Neuronal stem cell (in vitro differentiated cells): ENCODE data around the gene CPO.

Experiments used
- DNase-seq: peaks from one replicate; pipeline ENCODE4 v3.0.0-alpha.2; 2013; ENCODE audit warnings: low spot score
- H2AFZ ChIP-seq: one replicate; pipeline ENCODE4 v1.6.1; 2013; ENCODE audit warnings: mild to moderate bottlenecking, low read length, inconsistent platforms
- H2AK5ac ChIP-seq: 2 replicates; pipeline ENCODE4 v1.6.1; 2013; ENCODE audit warnings: low read depth, mild to moderate bottlenecking, inconsistent platforms, low read length, moderate library complexity, mixed read lengths
- H2BK120ac ChIP-seq: 2 replicates; pipeline ENCODE4 v1.6.1; 2013; ENCODE audit warnings: low read depth, mild to moderate bottlenecking, inconsistent platforms, low read length, moderate library complexity, mixed read lengths
- H2BK12ac ChIP-seq: one replicate; pipeline ENCODE4 v1.6.1; 2013; ENCODE audit warnings: low read length, inconsistent platforms
- H2BK15ac ChIP-seq: 2 replicates; pipeline ENCODE4 v1.6.1; 2013; ENCODE audit warnings: mild to moderate bottlenecking, low read length, inconsistent platforms, mixed read lengths
- H2BK5ac ChIP-seq: one replicate; pipeline ENCODE4 v1.6.1; 2013; ENCODE audit warnings: inconsistent platforms, mild to moderate bottlenecking, low read length, moderate library complexity
- H3K14ac ChIP-seq: one replicate; pipeline ENCODE4 v1.6.1; 2013; ENCODE audit warnings: low read length, inconsistent platforms
- H3K18ac ChIP-seq: 2 replicates; pipeline ENCODE4 v1.6.1; 2013; ENCODE audit warnings: low read length, inconsistent platforms
- H3K23ac ChIP-seq: 2 replicates; pipeline ENCODE4 v1.6.1; 2013; ENCODE audit warnings: low read depth, mild to moderate bottlenecking, mixed read lengths, low read length, inconsistent platforms; ENCODE audit not compliant: poor library complexity
- H3K27ac ChIP-seq: replicated peaks from 3 replicates; pipeline ENCODE4 v1.5.1; 2013; ENCODE audit warnings: low read length, inconsistent platforms
- H3K27me3 ChIP-seq, 3 experiments: 2 replicates each; pipeline ENCODE4 v1.6.1; 2013; ENCODE audit warnings: low read length in 3 of 3, mild to moderate bottlenecking in 2 of 3, inconsistent platforms in 1 of 3, low read depth in 1 of 3, mixed read lengths in 1 of 3, moderate library complexity in 1 of 3; ENCODE audit not compliant: control insufficient read depth in 3 of 3, insufficient read depth in 3 of 3
- H3K36me3 ChIP-seq, 2 donors: replicated peaks in 1 of 2; 2 replicates each; pipeline ENCODE4 v1.6.1; 2013; ENCODE audit warnings: low read length in 2 of 2; ENCODE audit not compliant: control insufficient read depth in 2 of 2, insufficient read depth in 2 of 2
- H3K4ac ChIP-seq: 2 replicates; pipeline ENCODE4 v1.6.1; 2013; ENCODE audit warnings: inconsistent platforms, mild to moderate bottlenecking, low read length, moderate library complexity
- H3K4me1 ChIP-seq, 2 donors: 1 replicate in 1 of 2; 2 replicates in 1 of 2; pipeline ENCODE4 v1.6.1; 2013; ENCODE audit warnings: low read length in 2 of 2, low read depth in 1 of 2; ENCODE audit not compliant: control insufficient read depth in 2 of 2, insufficient read depth in 1 of 2
- H3K4me2 ChIP-seq: one replicate; pipeline ENCODE4 v1.6.1; 2013; ENCODE audit warnings: mild to moderate bottlenecking, low read length, inconsistent platforms; ENCODE audit not compliant: insufficient read depth, poor library complexity, severe bottlenecking
- H3K4me3 ChIP-seq, 2 donors: 2 replicates each; pipeline ENCODE4 v1.5.1; 2013; ENCODE audit warnings: low read length in 2 of 2, mild to moderate bottlenecking in 2 of 2, inconsistent platforms in 1 of 2, moderate library complexity in 1 of 2
- H3K79me1 ChIP-seq: one replicate; pipeline ENCODE4 v1.6.1; 2013; ENCODE audit warnings: low read depth, mild to moderate bottlenecking, inconsistent platforms, low read length, moderate library complexity
- H3K9ac ChIP-seq: one replicate; pipeline ENCODE4 v1.6.1; 2013; ENCODE audit warnings: mild to moderate bottlenecking, low read depth, low read length, inconsistent platforms; ENCODE audit not compliant: poor library complexity
- H3K9me3 ChIP-seq, 2 donors: replicated peaks in 1 of 2; 2 replicates each; pipeline versions ENCODE3 to v1.6.1; 2013; ENCODE audit warnings: low read length in 2 of 2, mild to moderate bottlenecking in 2 of 2, inconsistent platforms in 1 of 2, low read depth in 1 of 2, mixed read lengths in 1 of 2, moderate library complexity in 1 of 2; ENCODE audit not compliant: control insufficient read depth in 2 of 2, insufficient read depth in 1 of 2
- H4K8ac ChIP-seq: one replicate; pipeline ENCODE4 v1.6.1; 2013; ENCODE audit warnings: low read depth, mild to moderate bottlenecking, inconsistent platforms, low read length, moderate library complexity
- H4K91ac ChIP-seq: one replicate; pipeline ENCODE4 v1.6.1; 2013; ENCODE audit warnings: low read length, low read depth, mild to moderate bottlenecking, inconsistent platforms; ENCODE audit not compliant: poor library complexity
- WGBS, 2 donors: extraction: QIAGEN DNeasy Blood & Tissue Kit; methylation state at CpG; one replicate each; pipeline ENCODE4 v1.1.7; 2013; ENCODE audit warnings: missing lambda C conversion rate in 2 of 2, mixed read lengths in 1 of 2; ENCODE audit not compliant: insufficient read length in 2 of 2, insufficient replicate concordance in 1 of 2; ENCODE audit errors: extremely low coverage in 2 of 2; 5-methylcytosine and 5-hydroxymethylcytosine counted together

CPO gene

DNA sequence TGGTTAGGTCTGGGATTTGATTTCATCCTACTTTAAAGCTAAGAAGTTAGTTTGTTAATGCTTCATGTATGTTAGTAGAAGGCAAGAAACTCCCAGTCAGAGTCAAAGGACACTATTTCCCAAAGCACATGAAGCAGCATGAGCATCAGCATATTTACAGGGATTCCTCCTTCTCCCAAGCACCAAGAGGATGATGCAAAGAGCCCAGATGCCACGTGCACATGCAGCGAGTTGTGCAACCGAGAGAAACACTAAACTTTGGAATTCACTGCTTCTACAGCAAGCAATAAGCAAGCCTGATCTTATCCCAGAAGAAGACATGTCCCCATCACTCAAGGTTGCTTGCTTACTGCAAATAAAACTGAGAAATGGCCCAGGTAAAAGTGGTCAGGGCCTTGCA, 32.5 kb downstream of the CPO start:
- Histone ChIP-seq H3K9me3 (peaks cover 2 to 43% of the 10 kb centered on the region in 2 donors), H3K79me1 (no peaks in the 10 kb centered on the region), H3K27me3 (peaks cover 0 to 91% (median 0%) of the 10 kb centered on the region in 3 experiments), H2AK5ac (no peak overlapping the region), H3K18ac (no peak overlapping the region), H3K14ac (peak overlapping the region; percentile 39), H2BK120ac (no peak overlapping the region), H3K4me2 (no peak overlapping the region), H2BK12ac (no peak overlapping the region), H3K4me1 (peaks cover 0 to 1% of the 10 kb centered on the region in 2 donors), H2BK15ac (no peak overlapping the region), H4K91ac (no peak overlapping the region), H3K4ac (no peak overlapping the region), H4K8ac (no peak overlapping the region), H3K36me3 (no peaks in the 10 kb centered on the region), H3K4me3 (no peak overlapping the region), H2BK5ac (no peak overlapping the region), H3K9ac (no peak overlapping the region), H2AFZ (no peak overlapping the region), H3K27ac (no peak overlapping the region), H3K23ac (no peak overlapping the region)
- WGBS, 2 donors: no CpG with 5 or more reads among the region's 3 CpGs
- DNase-seq: no peak

GRCh38 chr2:206974551-206974950, 35.2 kb downstream of the CPO start:
- Histone ChIP-seq H3K4me3 (no peak overlapping the region), H2BK12ac (no peak overlapping the region), H3K14ac (no peak overlapping the region), H3K18ac (no peak overlapping the region), H3K4me1 (peaks cover 0 to 1% of the 10 kb centered on the region in 2 donors), H4K91ac (no peak overlapping the region), H3K27ac (no peak overlapping the region), H3K4ac (no peak overlapping the region), H2BK5ac (no peak overlapping the region), H3K4me2 (no peak overlapping the region), H4K8ac (no peak overlapping the region), H3K9ac (no peak overlapping the region), H2BK120ac (no peak overlapping the region), H3K36me3 (no peaks in the 10 kb centered on the region), H3K27me3 (peaks cover 0 to 89% (median 0%) of the 10 kb centered on the region in 3 experiments), H3K79me1 (no peaks in the 10 kb centered on the region), H2AFZ (no peak overlapping the region), H2BK15ac (no peak overlapping the region), H3K9me3 (peaks cover 0 to 39% of the 10 kb centered on the region in 2 donors), H3K23ac (no peak overlapping the region), H2AK5ac (no peak overlapping the region)
- DNase-seq: no peak
- WGBS, 2 donors: no CpG with 5 or more reads among the region's 2 CpGs

DNA sequence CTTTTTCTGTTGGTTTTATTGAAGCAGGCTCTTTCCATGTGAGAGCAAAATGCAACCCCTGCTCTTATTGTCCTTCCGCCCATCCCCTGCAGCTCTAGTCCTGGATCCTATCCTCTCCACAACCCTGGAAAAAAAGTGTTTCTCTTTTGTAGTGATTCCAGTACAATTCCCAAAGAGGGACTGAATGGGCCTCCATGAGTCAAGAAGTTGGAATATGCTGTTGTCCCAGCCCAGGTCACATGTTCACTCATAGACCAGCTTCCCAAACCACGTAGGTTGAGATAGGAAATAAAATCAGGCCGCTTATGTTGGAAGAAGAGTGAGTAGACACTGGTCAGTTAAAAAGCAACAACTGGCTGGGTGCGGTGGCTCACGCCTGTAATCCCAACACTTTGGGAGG, 39.4 kb downstream of the CPO start:
- Histone ChIP-seq H3K27ac (no peak overlapping the region), H2BK120ac (no peak overlapping the region), H3K36me3 (no peaks in the 10 kb centered on the region), H2AK5ac (no peak overlapping the region), H3K79me1 (no peaks in the 10 kb centered on the region), H2BK15ac (no peak overlapping the region), H3K4ac (no peak overlapping the region), H3K9ac (no peak overlapping the region), H3K4me1 (peaks cover 5 to 7% of the 10 kb centered on the region in 2 donors), H3K9me3 (peaks cover 0 to 32% of the 10 kb centered on the region in 2 donors), H2BK5ac (no peak overlapping the region), H2BK12ac (no peak overlapping the region), H3K4me2 (no peak overlapping the region), H3K23ac (no peak overlapping the region), H3K18ac (no peak overlapping the region), H4K91ac (no peak overlapping the region), H2AFZ (no peak overlapping the region), H3K14ac (no peak overlapping the region), H3K4me3 (no peak overlapping the region), H4K8ac (no peak overlapping the region), H3K27me3 (peaks cover 0 to 71% (median 0%) of the 10 kb centered on the region in 3 experiments)
- DNase-seq: no peak
- WGBS, 2 donors: no CpG with 5 or more reads among the region's 5 CpGs

DNA sequence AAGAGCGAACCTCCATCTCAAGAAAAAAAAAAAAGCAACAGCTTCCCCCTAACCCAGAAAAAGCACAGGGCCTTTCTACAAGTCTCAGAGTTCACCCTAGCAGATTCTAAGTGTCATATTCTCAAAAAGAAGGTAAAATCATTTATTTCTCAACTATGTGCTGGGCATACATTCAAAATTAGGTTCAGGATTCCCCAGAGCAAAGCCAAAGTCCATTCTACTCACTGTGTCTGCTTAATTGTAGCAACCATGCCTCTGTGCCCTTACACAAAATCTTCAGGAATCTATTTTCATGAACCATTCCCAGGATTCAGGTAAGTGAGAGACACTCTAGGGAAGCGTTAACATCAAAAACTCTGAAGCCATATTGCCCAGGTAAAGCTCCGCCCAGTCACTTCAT, 40.0 kb downstream of the CPO start:
- H2BK5ac ChIP-seq: no peak overlapping the region
- no peak overlapping the region for H2BK12ac ChIP-seq
- no peak overlapping the region for H4K8ac ChIP-seq
- no peak overlapping the region for H3K14ac ChIP-seq
- H2BK15ac ChIP-seq: no peak overlapping the region
- no peak overlapping the region for H4K91ac ChIP-seq
- no peak overlapping the region for H3K4ac ChIP-seq
- peaks cover 0 to 65% (median 0%) of the 10 kb centered on the region in 3 experiments for H3K27me3 ChIP-seq
- H3K79me1 ChIP-seq: no peaks in the 10 kb centered on the region
- H3K9me3 ChIP-seq: peaks cover 0 to 26% of the 10 kb centered on the region in 2 donors
- no peak overlapping the region for H3K23ac ChIP-seq
- H2AK5ac ChIP-seq: no peak overlapping the region
- no peak overlapping the region for H2BK120ac ChIP-seq
- no peak overlapping the region for H3K18ac ChIP-seq
- peaks cover 5 to 7% of the 10 kb centered on the region in 2 donors for H3K4me1 ChIP-seq
- H3K9ac ChIP-seq: no peak overlapping the region
- H3K27ac ChIP-seq: no peak overlapping the region
- H3K4me3 ChIP-seq: no peak overlapping the region
- no peak overlapping the region for H2AFZ ChIP-seq
- no peak for DNase-seq
- no peaks in the 10 kb centered on the region for H3K36me3 ChIP-seq
- no peak overlapping the region for H3K4me2 ChIP-seq
- no CpG with 5 or more reads among the region's 3 CpGs for WGBS, 2 donors
